OCI-LY3 (cell line): ENCODE measurements around the gene SLC4A5.

Experiments
- H2AFZ ChIP-seq: fragments of 200-600, 300-600 bp; shearing (Covaris generic); 2 replicates; pipeline ENCODE4 v1.6.0; 2014; ENCODE audit warnings: antibody characterized with exemption, low read depth, low read length
- H3K27ac ChIP-seq: fragments of 200-600, 300-600 bp; sonication (generic); 2 replicates; pipeline ENCODE4 v1.5.1; 2014; ENCODE audit warnings: mild to moderate bottlenecking, low read length, moderate library complexity, mixed read lengths
- H3K27me3 ChIP-seq: fragments of 200-600, 300-600 bp; sonication (generic); 2 replicates; pipeline ENCODE4 v1.6.1; 2014; ENCODE audit warnings: low read depth, low read length, mixed read lengths
- H3K36me3 ChIP-seq: fragments of 200-600, 300-600 bp; sonication (generic); replicated peaks from 2 replicates; pipeline ENCODE3; 2014; ENCODE audit warnings: low read depth, low read length, mixed read lengths
- H3K4me1 ChIP-seq: fragments of 300-600, 200-600 bp; sonication (generic); 2 replicates; pipeline ENCODE4 v1.6.1; 2014; ENCODE audit warnings: low read length, mixed read lengths
- H3K4me2 ChIP-seq: fragments of 200-600, 300-600 bp; sonication (generic); 2 replicates; pipeline ENCODE4 v1.6.1; 2014; ENCODE audit warnings: low read length, mixed read lengths
- H3K4me3 ChIP-seq: fragments of 300-600, 200-600 bp; sonication (generic); 2 replicates; pipeline ENCODE4 v1.5.1; 2014; ENCODE audit warnings: antibody characterized with exemption, mild to moderate bottlenecking, low read length, moderate library complexity
- H3K79me2 ChIP-seq: fragments of 300-600, 200-600 bp; shearing (Covaris generic); 2 replicates; pipeline ENCODE4 v1.6.1; 2014; ENCODE audit warnings: mild to moderate bottlenecking, low read length, mixed read lengths
- H3K9ac ChIP-seq: fragments of 300-600, 200-600 bp; shearing (Covaris generic); 2 replicates; pipeline ENCODE4 v1.6.0; 2014; ENCODE audit warnings: mild to moderate bottlenecking, low read length, moderate library complexity
- H3K9me3 ChIP-seq: fragments of 200-600, 300-600 bp; shearing (Covaris generic); 2 replicates; pipeline ENCODE4 v1.6.1; 2014; ENCODE audit warnings: low read length, mixed read lengths; ENCODE audit not compliant: insufficient read depth
- H4K20me1 ChIP-seq: fragments of 200-600, 300-600 bp; sonication (generic); 2 replicates; pipeline ENCODE4 v1.6.1; 2016; ENCODE audit warnings: low read length, mixed read lengths; ENCODE audit not compliant: insufficient read depth
- EZH2phosphoT487 ChIP-seq: fragments of 200-600 bp; shearing (Covaris generic); IDR thresholded peaks from 2 replicates; pipeline ENCODE4 v1.6.1; 2018; ENCODE audit warnings: antibody characterized with exemption, mixed run types, low read depth
- TF ChIP-seq, protein P1 (sequence below): fragments of 200-600, 300-600 bp; sonication (generic); IDR thresholded peaks from 2 replicates; pipeline ENCODE4 v1.5.1; 2014; ENCODE audit warnings: antibody characterized with exemption, low read length, low read depth

SLC4A5 gene

DNA sequence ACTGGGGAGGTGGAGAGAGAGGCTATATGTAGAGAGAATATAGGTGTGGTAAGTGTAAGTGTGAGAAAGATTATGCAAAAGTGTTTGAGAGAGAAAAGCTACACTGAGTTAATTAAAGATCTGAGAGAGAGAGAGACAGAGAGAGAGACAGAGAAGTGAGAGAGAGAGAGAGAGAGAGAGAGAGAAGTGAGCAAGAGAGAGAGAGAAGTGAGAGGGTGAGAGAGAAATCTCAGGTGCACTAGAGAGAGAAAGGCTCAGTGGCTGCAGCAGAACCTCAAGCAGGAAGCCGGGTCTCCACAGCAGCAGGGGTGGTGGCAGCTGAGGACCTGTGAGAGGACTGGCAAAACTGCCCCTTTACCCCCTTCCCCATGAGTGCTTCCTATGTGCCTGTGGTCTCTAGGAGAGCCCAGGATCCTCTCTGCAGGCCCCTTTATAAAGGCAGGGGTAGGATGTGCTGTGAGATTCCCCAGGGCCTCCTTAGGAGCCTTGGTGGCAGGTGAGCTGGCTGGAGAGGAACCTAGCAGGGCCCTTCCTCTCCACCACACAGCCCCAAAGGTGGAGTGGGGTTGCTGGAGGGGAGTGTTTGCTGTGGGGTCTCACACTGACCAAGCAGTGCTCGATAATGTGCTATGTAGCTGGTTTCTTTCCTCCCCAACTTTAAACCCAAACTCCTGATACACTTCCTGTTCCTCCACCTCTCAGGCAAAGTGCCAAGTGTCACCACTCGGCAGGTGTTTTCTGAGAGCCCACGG lies 52.6 kb downstream of the SLC4A5 start:
- Histone ChIP-seq H3K79me2 (peaks cover 43% of the 10 kb centered on the region), H3K9ac (peak overlapping the region; percentile 91), H2AFZ (0 out of 2 replicates have a peak overlapping the region, but pooled peaks have one; percentile 16), H3K4me2 (peak overlapping the region; percentile 99), H4K20me1 (no peaks in the 10 kb centered on the region), H3K9me3 (no peaks in the 10 kb centered on the region), H3K36me3 (peaks cover 15% of the 10 kb centered on the region), H3K4me1 (peaks cover 86% of the 10 kb centered on the region), H3K27ac (peak overlapping the region; percentile 94), H3K27me3 (no peaks in the 10 kb centered on the region), H3K4me3 (peak overlapping the region; percentile 85)
- no peak for TF ChIP-seq EZH2phosphoT487
- TF ChIP-seq, protein P1, sequence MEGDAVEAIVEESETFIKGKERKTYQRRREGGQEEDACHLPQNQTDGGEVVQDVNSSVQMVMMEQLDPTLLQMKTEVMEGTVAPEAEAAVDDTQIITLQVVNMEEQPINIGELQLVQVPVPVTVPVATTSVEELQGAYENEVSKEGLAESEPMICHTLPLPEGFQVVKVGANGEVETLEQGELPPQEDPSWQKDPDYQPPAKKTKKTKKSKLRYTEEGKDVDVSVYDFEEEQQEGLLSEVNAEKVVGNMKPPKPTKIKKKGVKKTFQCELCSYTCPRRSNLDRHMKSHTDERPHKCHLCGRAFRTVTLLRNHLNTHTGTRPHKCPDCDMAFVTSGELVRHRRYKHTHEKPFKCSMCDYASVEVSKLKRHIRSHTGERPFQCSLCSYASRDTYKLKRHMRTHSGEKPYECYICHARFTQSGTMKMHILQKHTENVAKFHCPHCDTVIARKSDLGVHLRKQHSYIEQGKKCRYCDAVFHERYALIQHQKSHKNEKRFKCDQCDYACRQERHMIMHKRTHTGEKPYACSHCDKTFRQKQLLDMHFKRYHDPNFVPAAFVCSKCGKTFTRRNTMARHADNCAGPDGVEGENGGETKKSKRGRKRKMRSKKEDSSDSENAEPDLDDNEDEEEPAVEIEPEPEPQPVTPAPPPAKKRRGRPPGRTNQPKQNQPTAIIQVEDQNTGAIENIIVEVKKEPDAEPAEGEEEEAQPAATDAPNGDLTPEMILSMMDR, result no peak

- no peak overlapping the region for H2AFZ ChIP-seq
- H3K9me3 ChIP-seq, result no peaks in the 10 kb centered on the region
- H3K4me3 ChIP-seq, result peak overlapping the region; percentile 85
- H3K27me3 ChIP-seq, result no peaks in the 10 kb centered on the region
- TF ChIP-seq EZH2phosphoT487, result no peak
- TF ChIP-seq, protein P1, result no peak
- peak overlapping the region; percentile 99 for H3K4me2 ChIP-seq
- H3K36me3 ChIP-seq, result peaks cover 21% of the 10 kb centered on the region
- H3K9ac ChIP-seq, result peak overlapping the region; percentile 91
- H3K4me1 ChIP-seq, result peaks cover 84% of the 10 kb centered on the region
- no peaks in the 10 kb centered on the region for H4K20me1 ChIP-seq
- peak overlapping the region; percentile 94 for H3K27ac ChIP-seq
- peaks cover 49% of the 10 kb centered on the region for H3K79me2 ChIP-seq
These were observed 53.1 kb downstream of the SLC4A5 start for GRCh38 chr2:74290066-74290465.

DNA sequence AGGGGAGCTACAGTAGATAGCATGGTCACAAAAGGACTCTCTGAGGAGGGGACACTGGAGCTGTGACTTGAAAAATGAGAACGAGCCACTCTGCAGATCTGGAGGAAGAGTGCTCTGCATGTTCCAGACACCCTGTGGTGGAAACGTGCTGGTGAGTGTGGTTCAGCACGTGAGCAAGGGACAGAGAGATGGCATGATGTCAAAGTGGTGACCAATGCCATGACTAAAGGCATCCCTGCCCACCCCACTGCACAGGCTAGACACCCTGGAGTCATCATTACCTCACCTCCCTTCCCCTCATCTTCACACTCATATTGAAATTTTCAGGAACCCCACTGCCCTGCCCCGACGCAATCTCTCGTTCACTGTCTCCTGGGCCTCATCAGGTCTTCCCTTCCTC lies 56.5 kb downstream of the SLC4A5 start:
- H3K4me3 ChIP-seq, result peak overlapping the region; percentile 16; the same call in 1 of the 2 replicates
- no peak for TF ChIP-seq EZH2phosphoT487
- TF ChIP-seq, protein P1, result no peak
- H3K4me1 ChIP-seq, result peaks cover 58% of the 10 kb centered on the region
- H3K79me2 ChIP-seq, result peaks cover 50% of the 10 kb centered on the region
- H3K36me3 ChIP-seq, result peaks cover 35% of the 10 kb centered on the region
- H3K9ac ChIP-seq, result no peak overlapping the region
- no peaks in the 10 kb centered on the region for H3K9me3 ChIP-seq
- no peaks in the 10 kb centered on the region for H3K27me3 ChIP-seq
- H3K27ac ChIP-seq, result peak overlapping the region; percentile 21
- no peak overlapping the region for H2AFZ ChIP-seq
- no peaks in the 10 kb centered on the region for H4K20me1 ChIP-seq
- H3K4me2 ChIP-seq, result peak overlapping the region; percentile 99

- no peaks in the 10 kb centered on the region for H3K9me3 ChIP-seq
- H2AFZ ChIP-seq, result no peak overlapping the region
- H3K27me3 ChIP-seq, result no peaks in the 10 kb centered on the region
These were observed 61.9 kb downstream of the SLC4A5 start for GRCh38 chr2:74281141-74281975.

More at GRCh38 chr2:74281141-74281975, 61.9 kb downstream of the SLC4A5 start:
- peaks cover 8% of the 10 kb centered on the region for H3K4me1 ChIP-seq
- no peak overlapping the region for H3K9ac ChIP-seq
- peaks cover 14% of the 10 kb centered on the region for H3K79me2 ChIP-seq
- H4K20me1 ChIP-seq, result no peaks in the 10 kb centered on the region
- TF ChIP-seq, protein P1, result no peak
- TF ChIP-seq EZH2phosphoT487, result no peak
- no peak overlapping the region for H3K4me3 ChIP-seq
- H3K27ac ChIP-seq, result no peak overlapping the region
- H3K36me3 ChIP-seq, result peaks cover 38% of the 10 kb centered on the region
- no peak overlapping the region for H3K4me2 ChIP-seq
